Neuronal stem cell (in vitro differentiated cells): ENCODE data around the gene OR12D1.

Experiments
- DNase-seq: peaks from one replicate; pipeline ENCODE4 v3.0.0-alpha.2; 2013; ENCODE audit warnings: low spot score
- H2AFZ ChIP-seq: one replicate; pipeline ENCODE4 v1.6.1; 2013; ENCODE audit warnings: mild to moderate bottlenecking, low read length, inconsistent platforms
- H2AK5ac ChIP-seq: 2 replicates; pipeline ENCODE4 v1.6.1; 2013; ENCODE audit warnings: low read depth, mild to moderate bottlenecking, inconsistent platforms, low read length, moderate library complexity, mixed read lengths
- H2BK120ac ChIP-seq: 2 replicates; pipeline ENCODE4 v1.6.1; 2013; ENCODE audit warnings: low read depth, mild to moderate bottlenecking, inconsistent platforms, low read length, moderate library complexity, mixed read lengths
- H2BK12ac ChIP-seq: one replicate; pipeline ENCODE4 v1.6.1; 2013; ENCODE audit warnings: low read length, inconsistent platforms
- H2BK15ac ChIP-seq: 2 replicates; pipeline ENCODE4 v1.6.1; 2013; ENCODE audit warnings: mild to moderate bottlenecking, low read length, inconsistent platforms, mixed read lengths
- H2BK5ac ChIP-seq: one replicate; pipeline ENCODE4 v1.6.1; 2013; ENCODE audit warnings: inconsistent platforms, mild to moderate bottlenecking, low read length, moderate library complexity
- H3K14ac ChIP-seq: one replicate; pipeline ENCODE4 v1.6.1; 2013; ENCODE audit warnings: low read length, inconsistent platforms
- H3K18ac ChIP-seq: 2 replicates; pipeline ENCODE4 v1.6.1; 2013; ENCODE audit warnings: low read length, inconsistent platforms
- H3K23ac ChIP-seq: 2 replicates; pipeline ENCODE4 v1.6.1; 2013; ENCODE audit warnings: low read depth, mild to moderate bottlenecking, mixed read lengths, low read length, inconsistent platforms; ENCODE audit not compliant: poor library complexity
- H3K27ac ChIP-seq: replicated peaks from 3 replicates; pipeline ENCODE4 v1.5.1; 2013; ENCODE audit warnings: low read length, inconsistent platforms
- H3K27me3 ChIP-seq, 3 experiments: 2 replicates each; pipeline ENCODE4 v1.6.1; 2013; ENCODE audit warnings: low read length in 3 of 3, mild to moderate bottlenecking in 2 of 3, inconsistent platforms in 1 of 3, low read depth in 1 of 3, mixed read lengths in 1 of 3, moderate library complexity in 1 of 3; ENCODE audit not compliant: control insufficient read depth in 3 of 3, insufficient read depth in 3 of 3
- H3K36me3 ChIP-seq, 2 donors: replicated peaks in 1 of 2; 2 replicates each; pipeline ENCODE4 v1.6.1; 2013; ENCODE audit warnings: low read length in 2 of 2; ENCODE audit not compliant: control insufficient read depth in 2 of 2, insufficient read depth in 2 of 2
- H3K4ac ChIP-seq: 2 replicates; pipeline ENCODE4 v1.6.1; 2013; ENCODE audit warnings: inconsistent platforms, mild to moderate bottlenecking, low read length, moderate library complexity
- H3K4me1 ChIP-seq, 2 donors: 1 replicate in 1 of 2; 2 replicates in 1 of 2; pipeline ENCODE4 v1.6.1; 2013; ENCODE audit warnings: low read length in 2 of 2, low read depth in 1 of 2; ENCODE audit not compliant: control insufficient read depth in 2 of 2, insufficient read depth in 1 of 2
- H3K4me2 ChIP-seq: one replicate; pipeline ENCODE4 v1.6.1; 2013; ENCODE audit warnings: mild to moderate bottlenecking, low read length, inconsistent platforms; ENCODE audit not compliant: insufficient read depth, poor library complexity, severe bottlenecking
- H3K4me3 ChIP-seq, 2 donors: 2 replicates each; pipeline ENCODE4 v1.5.1; 2013; ENCODE audit warnings: low read length in 2 of 2, mild to moderate bottlenecking in 2 of 2, inconsistent platforms in 1 of 2, moderate library complexity in 1 of 2
- H3K79me1 ChIP-seq: one replicate; pipeline ENCODE4 v1.6.1; 2013; ENCODE audit warnings: low read depth, mild to moderate bottlenecking, inconsistent platforms, low read length, moderate library complexity
- H3K9ac ChIP-seq: one replicate; pipeline ENCODE4 v1.6.1; 2013; ENCODE audit warnings: mild to moderate bottlenecking, low read depth, low read length, inconsistent platforms; ENCODE audit not compliant: poor library complexity
- H3K9me3 ChIP-seq, 2 donors: replicated peaks in 1 of 2; 2 replicates each; pipeline versions ENCODE3 to v1.6.1; 2013; ENCODE audit warnings: low read length in 2 of 2, mild to moderate bottlenecking in 2 of 2, inconsistent platforms in 1 of 2, low read depth in 1 of 2, mixed read lengths in 1 of 2, moderate library complexity in 1 of 2; ENCODE audit not compliant: control insufficient read depth in 2 of 2, insufficient read depth in 1 of 2
- H4K8ac ChIP-seq: one replicate; pipeline ENCODE4 v1.6.1; 2013; ENCODE audit warnings: low read depth, mild to moderate bottlenecking, inconsistent platforms, low read length, moderate library complexity
- H4K91ac ChIP-seq: one replicate; pipeline ENCODE4 v1.6.1; 2013; ENCODE audit warnings: low read length, low read depth, mild to moderate bottlenecking, inconsistent platforms; ENCODE audit not compliant: poor library complexity
- WGBS, 2 donors: extraction: QIAGEN DNeasy Blood & Tissue Kit; methylation state at CpG; one replicate each; pipeline ENCODE4 v1.1.7; 2013; ENCODE audit warnings: missing lambda C conversion rate in 2 of 2, mixed read lengths in 1 of 2; ENCODE audit not compliant: insufficient read length in 2 of 2, insufficient replicate concordance in 1 of 2; ENCODE audit errors: extremely low coverage in 2 of 2; 5-methylcytosine and 5-hydroxymethylcytosine counted together

The OR12D1 gene

DNA sequence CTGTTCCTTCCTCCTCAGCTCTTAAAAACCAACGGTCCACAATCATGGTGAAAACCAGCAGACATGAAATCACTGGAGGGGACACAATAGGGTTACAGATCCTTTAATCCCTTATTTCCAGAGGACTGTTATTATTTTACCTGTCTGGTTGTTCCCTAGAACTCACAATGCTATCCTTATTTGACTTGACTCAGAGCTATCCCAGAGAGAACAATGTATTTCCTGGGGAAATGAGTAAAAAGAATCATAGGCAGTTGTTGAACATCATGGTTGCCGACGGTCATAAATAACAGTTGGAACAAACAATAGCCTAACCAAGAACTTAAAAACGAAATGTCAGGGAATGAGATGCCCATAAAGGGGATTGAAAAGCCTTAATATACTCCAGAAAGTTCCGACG is 51.5 kb downstream of the OR12D1 start:
- no peak overlapping the region for H2BK120ac ChIP-seq
- no peaks in the 10 kb centered on the region for H3K36me3 ChIP-seq
- H3K4ac ChIP-seq, result no peak overlapping the region
- H3K79me1 ChIP-seq, result no peaks in the 10 kb centered on the region
- no peak overlapping the region for H3K9ac ChIP-seq
- no peak overlapping the region for H3K23ac ChIP-seq
- WGBS, 2 donors, result no CpG with 5 or more reads among the region's 6 CpGs
- H3K27ac ChIP-seq, result no peak overlapping the region
- no peak overlapping the region for H2BK15ac ChIP-seq
- no peak overlapping the region for H3K18ac ChIP-seq
- H3K4me2 ChIP-seq, result no peak overlapping the region
- no peaks in the 10 kb centered on the region for H3K9me3 ChIP-seq
- DNase-seq, result no peak
- H2BK12ac ChIP-seq, result no peak overlapping the region
- H3K4me1 ChIP-seq, result no peaks in the 10 kb centered on the region
- no peaks in the 10 kb centered on the region for H3K27me3 ChIP-seq
- no peak overlapping the region for H4K8ac ChIP-seq
- H3K4me3 ChIP-seq, result no peak overlapping the region
- no peak overlapping the region for H2BK5ac ChIP-seq
- H4K91ac ChIP-seq, result no peak overlapping the region
- no peak overlapping the region for H2AFZ ChIP-seq
- no peak overlapping the region for H2AK5ac ChIP-seq
- no peak overlapping the region for H3K14ac ChIP-seq
